ENCODE measurements around the gene LPAR6. TPM values are rescaled to one million over a fixed set of nuclear protein-coding genes. Genes with fewer than 3 reads are reported as not detected.

Gene LPAR6
- total and polyA plus RNA-seq, 3 donors from 2014 or later: 10.3 to 34.9 (median 20.6) TPM

DNA sequence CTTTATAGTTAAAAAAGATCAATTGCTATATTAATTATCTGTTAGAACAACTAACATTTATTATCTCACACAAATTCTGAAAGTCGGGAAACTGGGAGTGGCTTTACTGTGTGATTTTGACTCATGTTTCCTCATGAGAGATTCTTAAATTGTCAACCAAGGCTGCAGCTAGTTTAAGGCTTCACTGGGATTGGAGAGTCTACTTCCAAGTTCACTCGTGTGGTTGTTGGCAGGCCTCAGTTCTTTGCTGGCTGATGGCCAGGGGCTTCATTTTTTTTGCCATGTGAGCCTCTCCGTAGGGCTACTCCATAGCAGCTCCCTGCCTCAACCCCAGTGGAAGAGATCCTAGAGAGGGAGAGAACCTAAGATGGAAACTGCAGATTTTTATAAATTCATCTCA lies 24.5 kb upstream of the LPAR6 start:
- WGBS, 2 donors: 28 to 43% methylated on average over 3 of the region's 3 CpGs
- DNase-seq: peak; percentile 48
- intact Hi-C loops (cut with DNase I; ENCODE audit: low total_unique reads): no loop called here

DNA sequence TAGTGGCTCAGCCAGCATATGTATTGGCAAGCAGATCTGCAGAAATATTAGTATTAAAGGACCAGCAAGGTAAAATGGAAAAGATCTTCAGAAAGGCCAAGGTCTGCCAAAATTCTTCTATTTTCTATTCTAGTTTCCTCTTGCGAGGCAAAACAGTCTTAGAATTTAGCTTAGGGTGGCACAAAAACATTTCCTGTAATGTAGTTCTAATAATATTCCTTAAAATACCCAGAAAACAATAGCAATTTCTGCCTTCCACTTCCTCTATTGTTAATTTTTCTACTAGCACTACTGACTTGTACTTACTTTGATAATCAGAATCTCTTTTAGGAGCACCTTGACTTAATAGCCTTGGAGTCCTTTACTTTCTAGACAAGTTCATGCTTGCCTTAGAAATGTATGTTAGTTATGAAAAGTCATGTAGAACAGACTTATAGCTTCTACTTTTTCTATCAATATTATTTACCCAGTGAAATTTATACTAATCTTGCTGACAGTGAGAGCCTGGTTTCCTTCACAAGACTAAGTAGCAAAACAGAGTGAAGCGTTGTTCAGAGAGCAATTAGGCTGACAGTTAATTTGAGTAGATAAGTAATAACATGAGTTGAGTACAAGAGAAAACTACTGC lies 23.9 kb upstream of the LPAR6 start:
- H3K36me3 ChIP-seq (ENCODE audit: low read depth, missing control alignments): no peaks in the 10 kb centered on the region
- no peak for DNase-seq
- TF ChIP-seq POLR2A (IDR thresholded peaks at IDR 0.05): no peak
- TF ChIP-seq, protein P1, sequence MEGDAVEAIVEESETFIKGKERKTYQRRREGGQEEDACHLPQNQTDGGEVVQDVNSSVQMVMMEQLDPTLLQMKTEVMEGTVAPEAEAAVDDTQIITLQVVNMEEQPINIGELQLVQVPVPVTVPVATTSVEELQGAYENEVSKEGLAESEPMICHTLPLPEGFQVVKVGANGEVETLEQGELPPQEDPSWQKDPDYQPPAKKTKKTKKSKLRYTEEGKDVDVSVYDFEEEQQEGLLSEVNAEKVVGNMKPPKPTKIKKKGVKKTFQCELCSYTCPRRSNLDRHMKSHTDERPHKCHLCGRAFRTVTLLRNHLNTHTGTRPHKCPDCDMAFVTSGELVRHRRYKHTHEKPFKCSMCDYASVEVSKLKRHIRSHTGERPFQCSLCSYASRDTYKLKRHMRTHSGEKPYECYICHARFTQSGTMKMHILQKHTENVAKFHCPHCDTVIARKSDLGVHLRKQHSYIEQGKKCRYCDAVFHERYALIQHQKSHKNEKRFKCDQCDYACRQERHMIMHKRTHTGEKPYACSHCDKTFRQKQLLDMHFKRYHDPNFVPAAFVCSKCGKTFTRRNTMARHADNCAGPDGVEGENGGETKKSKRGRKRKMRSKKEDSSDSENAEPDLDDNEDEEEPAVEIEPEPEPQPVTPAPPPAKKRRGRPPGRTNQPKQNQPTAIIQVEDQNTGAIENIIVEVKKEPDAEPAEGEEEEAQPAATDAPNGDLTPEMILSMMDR (IDR thresholded peaks at IDR 0.05): no peak
- no peak overlapping the region for H3K4me3 ChIP-seq
- H3K9me3 ChIP-seq: no peaks in the 10 kb centered on the region
- intact Hi-C loops (cut with DNase I; ENCODE audit: low total_unique reads): no loop called here
- peak overlapping the region in 1 of 2 donors; percentile 42 for H3K27ac ChIP-seq
- 54 to 62% methylated on average over 2 of the region's 2 CpGs for WGBS, 2 donors
- H3K4me1 ChIP-seq: peaks cover 8% of the 10 kb centered on the region
- no peaks in the 10 kb centered on the region for H3K27me3 ChIP-seq

More for the DNA sequence above, 24.5 kb upstream of the LPAR6 start:
- Histone ChIP-seq H3K27ac (peak overlapping the region in 1 of 2 donors; percentile 42), H3K4me3 (no peak overlapping the region), H3K27me3 (no peaks in the 10 kb centered on the region), H3K9me3 (no peaks in the 10 kb centered on the region), H3K36me3 (ENCODE audit: low read depth, missing control alignments) (no peaks in the 10 kb centered on the region), H3K4me1 (peaks cover 8% of the 10 kb centered on the region)
- TF ChIP-seq POLR2A (IDR thresholded peaks at IDR 0.05): no peak
- TF ChIP-seq, protein P1 (IDR thresholded peaks at IDR 0.05): no peak

DNA sequence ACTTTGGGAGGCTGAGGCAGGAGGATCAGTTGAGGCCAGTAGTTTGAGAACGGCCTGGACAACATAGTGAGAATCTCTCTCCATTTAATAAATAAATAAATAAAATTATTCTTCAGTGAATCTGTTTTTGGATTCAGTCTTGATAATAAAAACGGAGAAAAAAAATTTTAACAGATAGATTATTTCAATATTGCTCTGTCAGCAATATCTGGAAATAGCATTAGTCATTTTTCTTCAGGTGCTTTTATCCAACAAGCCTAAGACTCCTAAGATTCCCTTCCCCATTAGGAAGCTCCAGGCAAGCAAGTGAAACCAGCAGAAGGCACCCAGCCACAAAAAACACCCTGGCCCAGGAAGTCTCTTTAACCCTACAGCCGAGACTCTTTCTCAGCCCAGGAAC lies 21.3 kb upstream of the LPAR6 start:
- Histone ChIP-seq H3K27ac (no peak overlapping the region), H3K4me1 (peaks cover 8% of the 10 kb centered on the region), H3K9me3 (no peaks in the 10 kb centered on the region), H3K27me3 (no peaks in the 10 kb centered on the region), H3K36me3 (ENCODE audit: low read depth, missing control alignments) (no peaks in the 10 kb centered on the region), H3K4me3 (no peak overlapping the region)
- intact Hi-C loops (cut with DNase I; ENCODE audit: low total_unique reads): no loop called here
- 91 to 97% methylated on average over 3 of the region's 3 CpGs for WGBS, 2 donors
- DNase-seq: no peak
- TF ChIP-seq POLR2A (IDR thresholded peaks at IDR 0.05): no peak
- TF ChIP-seq, protein P1 (IDR thresholded peaks at IDR 0.05): no peak

DNA sequence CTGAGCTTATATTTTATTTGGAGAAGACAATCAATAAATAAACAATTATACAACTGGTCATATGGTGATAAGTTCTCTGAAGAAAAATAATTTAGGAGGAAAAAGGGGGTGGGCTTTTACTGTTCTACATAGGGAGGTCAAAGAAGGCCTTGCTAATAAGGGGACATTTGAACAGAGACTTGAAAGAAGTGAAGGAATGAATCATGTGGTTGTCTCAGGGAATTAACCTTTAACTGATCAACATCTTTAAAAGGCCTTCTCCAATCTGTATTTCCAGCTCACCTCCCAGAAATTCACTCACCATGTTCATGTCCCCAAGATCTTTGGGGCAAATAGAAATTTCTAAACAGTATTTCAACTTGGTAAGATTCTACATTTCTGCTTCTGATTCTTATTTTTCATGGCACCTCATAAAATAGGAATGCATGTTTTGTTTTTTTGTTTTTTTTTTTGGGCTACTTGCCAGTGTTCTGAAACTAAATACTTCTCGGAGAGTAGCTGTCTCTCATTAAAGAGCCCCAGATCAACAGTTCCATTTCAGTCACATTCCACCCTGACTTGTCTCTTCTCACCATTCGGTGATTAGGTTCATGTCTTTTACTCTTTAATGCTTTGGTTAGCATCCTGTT lies 19.2 kb upstream of the LPAR6 start:
- no peaks in the 10 kb centered on the region for H3K36me3 ChIP-seq (ENCODE audit: low read depth, missing control alignments)
- intact Hi-C loops (cut with DNase I; ENCODE audit: low total_unique reads): no loop called here
- no peaks in the 10 kb centered on the region for H3K9me3 ChIP-seq
- peak overlapping the region in 1 of 2 donors; percentile 48 for H3K27ac ChIP-seq
- H3K27me3 ChIP-seq: no peaks in the 10 kb centered on the region
- WGBS, 2 donors: 35 to 60% methylated on average over 2 of the region's 2 CpGs
- H3K4me3 ChIP-seq: no peak overlapping the region
- peaks cover 2% of the 10 kb centered on the region for H3K4me1 ChIP-seq
- TF ChIP-seq, protein P1 (IDR thresholded peaks at IDR 0.05): no peak
- TF ChIP-seq POLR2A (IDR thresholded peaks at IDR 0.05): no peak
- no peak for DNase-seq
